Motor neuron (in vitro differentiated cells): ENCODE measurements around the gene DDX56. TPM values are rescaled to one million over a fixed set of nuclear protein-coding genes. Genes with fewer than 3 reads are reported as not detected.
"Not testable (repeated sequence)": the region's sequence is repeated elsewhere in the genome, so short reads cannot be mapped to it uniquely, and the experiment has no call there.

ENCODE experiments used
- ATAC-seq, 8 experiments: fragments of 200-7000 bp; cut with Tn5 transposase; replicated peaks in 6 of 8; 2 replicates each; pipeline ENCODE4 v1.8.0; 2021; ENCODE audit warnings: mild to moderate bottlenecking in 8 of 8, moderate library complexity in 8 of 8
- H3K27ac ChIP-seq, 2 donors: fragments of 250-450 bp; sonication (Bioruptor Pico); 2 replicates each; pipeline ENCODE4 v1.9.0; 2021; ENCODE audit warnings: antibody characterized with exemption in 2 of 2, mild to moderate bottlenecking in 2 of 2, moderate library complexity in 1 of 2
- H3K4me1 ChIP-seq, 2 donors: fragments of 250-450 bp; sonication (Bioruptor Pico); replicated peaks in 1 of 2; 2 replicates each; pipeline ENCODE4 v1.6.1; 2021; ENCODE audit warnings: antibody characterized with exemption in 2 of 2, mild to moderate bottlenecking in 2 of 2, moderate library complexity in 1 of 2
- H3K4me3 ChIP-seq, 5 donors: fragments of 250-450 bp; sonication (Bioruptor Pico); 2 replicates each; pipeline ENCODE4 v1.9.0; 2021; ENCODE audit warnings: antibody characterized with exemption in 5 of 5, mild to moderate bottlenecking in 5 of 5, moderate library complexity in 4 of 5
- WGBS, 10 experiments: fragments of 450-650 bp; shearing (Covaris generic); methylation state at CpG; one replicate each; pipeline ENCODE4 v1.0.0; 2022; 5-methylcytosine and 5-hydroxymethylcytosine counted together
- in situ Hi-C, 9 experiments: fragments of 400-800 bp; cut with MboI; loops; one replicate each; pipeline ENCODE4 v1.15.0; 2021; ENCODE audit warnings: low sequenced_read_pairs in 9 of 9, low pct_unique_long_range_greater_than_20kb in 2 of 9; ENCODE audit not compliant: unreplicated experiment in 9 of 9
- total RNA-seq, 8 experiments: library from RNA; unstranded; fragments of 300-600 nt; gene quantifications; 2 replicates each; pipeline versions ENCODE4 v1.2.3 to v1.2.4, GENCODE V29; 2022

The DDX56 gene
- total RNA-seq, 8 experiments from 2014 or later = 28.8 to 97.6 (median 48.1) TPM

GRCh38 chr7:44608916-44609648, 35.4 kb upstream of the DDX56 start:
- in situ Hi-C loops = no loop called here
- no peak overlapping the region for H3K4me3 ChIP-seq
- H3K27ac ChIP-seq = no peak overlapping the region
- 35 to 97% (median 90%) methylated on average over 1 to 11 of the region's 14 CpGs for WGBS, 10 experiments
- ATAC-seq = no peak
- peaks cover 5 to 11% of the 10 kb centered on the region in 2 donors for H3K4me1 ChIP-seq

GRCh38 chr7:44607141-44608068, 33.7 kb upstream of the DDX56 start:
- Histone ChIP-seq H3K4me1 (peaks cover 5 to 11% of the 10 kb centered on the region in 2 donors), H3K27ac (peak overlapping the region; percentile 70 to 83), H3K4me3 (peak overlapping the region; percentile 89 to 98 (median 96))
- WGBS, 10 experiments = 10 to 98% (median 77%) methylated on average over 3 to 21 of the region's 35 CpGs; no CpG with 5 or more reads in 1 of the 10 experiments
- ATAC-seq = no peak
- in situ Hi-C loops = no loop called here

- WGBS, 10 experiments = 0% methylated on average over 1 to 13 of the region's 93 CpGs; no CpG with 5 or more reads in 5 of the 10 experiments
- Histone ChIP-seq H3K4me3 (peak within 1 kb of the TSS; percentile 89 to 98 (median 96)), H3K27ac (peak within 1 kb of the TSS; percentile 96 to 97), H3K4me1 (peaks cover 5 to 11% of the 10 kb centered on the region in 2 donors)
- peak; percentile 94 to 99 (median 98) for ATAC-seq
- in situ Hi-C loops = no loop called here
These were observed 32.8 kb upstream of the DDX56 start, which contains the start of gene OGDH for GRCh38 chr7:44606341-44607140. Gene OGDH, plus strand, starts transcription at chr7:44606627. Its CDS starts 17,717 bp downstream, at chr7:44624344.

GRCh38 chr7:44604941-44605340, 31.2 kb upstream of the DDX56 start:
- H3K4me1 ChIP-seq = peaks cover 5 to 11% of the 10 kb centered on the region in 2 donors
- WGBS, 10 experiments = 60 to 100% (median 78%) methylated on average over 1 to 2 of the region's 2 CpGs; no CpG with 5 or more reads in 1 of the 10 experiments
- in situ Hi-C loops = no loop called here
- no peak for ATAC-seq
- H3K4me3 ChIP-seq = no peak overlapping the region
- no peak overlapping the region for H3K27ac ChIP-seq

DNA sequence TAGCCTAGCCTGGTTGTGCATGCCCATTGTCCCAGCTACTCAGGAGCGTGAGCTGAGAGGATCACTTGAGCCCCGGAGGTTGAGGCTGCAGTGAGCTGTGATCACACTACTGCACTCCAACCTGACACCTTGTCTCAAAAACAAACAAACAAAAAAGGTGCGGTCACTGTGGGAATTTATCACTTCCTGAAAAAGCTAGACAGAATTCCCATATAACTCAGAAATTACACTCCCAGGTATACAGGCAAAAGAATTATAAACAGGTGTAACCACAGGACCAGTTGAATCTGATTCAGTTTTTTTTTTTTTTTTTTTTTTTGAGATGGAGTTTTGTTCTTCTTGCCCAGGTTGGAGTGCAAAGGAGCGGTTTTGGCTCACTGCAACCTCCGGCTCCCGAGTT, 29.5 kb upstream of the DDX56 start:
- Histone ChIP-seq H3K27ac (no peak overlapping the region), H3K4me1 (peaks cover 5 to 11% of the 10 kb centered on the region in 2 donors), H3K4me3 (no peak overlapping the region)
- no peak for ATAC-seq
- in situ Hi-C loops = no loop called here
- WGBS, 10 experiments = 24 to 83% (median 65%) methylated on average over 1 to 6 of the region's 6 CpGs

DNA sequence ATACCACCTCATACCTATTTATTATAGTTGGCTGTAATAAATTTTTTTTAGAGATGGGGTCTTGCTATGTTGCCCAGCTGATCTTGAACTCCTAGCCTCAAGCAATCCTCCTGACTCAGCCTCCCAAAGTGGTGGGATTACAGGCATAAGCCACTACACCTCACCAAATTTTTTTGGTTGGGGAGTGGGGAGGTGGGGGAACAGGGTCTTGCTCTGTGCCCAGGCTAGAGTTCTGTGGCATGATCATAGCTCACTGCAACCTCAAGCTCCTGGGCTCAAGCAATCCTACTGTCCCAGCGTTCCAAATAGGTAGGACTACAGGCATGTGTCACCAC, 28.8 kb upstream of the DDX56 start:
- Histone ChIP-seq H3K27ac (no peak overlapping the region), H3K4me3 (no peak overlapping the region), H3K4me1 (peaks cover 3 to 6% of the 10 kb centered on the region in 2 donors)
- in situ Hi-C loops = no loop called here
- ATAC-seq = no peak
- 0 to 100% (median 50%) methylated on average over 1 of the region's 1 CpG; no CpG with 5 or more reads in 4 of the 10 experiments for WGBS, 10 experiments

DNA sequence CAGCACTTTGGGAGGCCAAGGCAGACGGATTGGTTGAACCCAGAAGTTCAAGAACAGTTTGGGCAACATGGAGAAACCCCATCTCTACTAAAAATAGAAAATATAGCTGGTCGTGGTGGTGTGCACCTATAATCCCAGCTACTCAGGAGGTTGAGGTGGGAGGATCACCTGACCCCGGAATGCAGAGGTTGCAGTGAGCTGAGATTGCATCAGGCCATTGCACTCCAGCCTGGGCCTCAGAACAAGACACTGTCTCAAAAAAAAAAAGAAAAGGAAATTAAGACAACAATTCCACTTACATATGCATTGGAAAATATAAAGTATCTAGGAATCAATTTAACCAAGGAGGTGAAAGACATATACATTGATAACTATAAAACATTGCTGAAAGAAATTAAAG, 25.5 kb upstream of the DDX56 start:
- H3K4me1 ChIP-seq = no peaks in the 10 kb centered on the region
- H3K27ac ChIP-seq = no peak overlapping the region
- 21 to 90% (median 43%) methylated on average over 1 to 3 of the region's 3 CpGs; no CpG with 5 or more reads in 2 of the 10 experiments for WGBS, 10 experiments
- H3K4me3 ChIP-seq = no peak overlapping the region
- in situ Hi-C loops = loop anchor here in 6 of 9 experiments (25.0 kb wide), 4 partner anchors 163 to 538 kb away; partner anchors contain the start of genes H2AZ2 (in 3 of the 6) and TBRG4 (in 1 of the 6)
- no peak for ATAC-seq

DNA sequence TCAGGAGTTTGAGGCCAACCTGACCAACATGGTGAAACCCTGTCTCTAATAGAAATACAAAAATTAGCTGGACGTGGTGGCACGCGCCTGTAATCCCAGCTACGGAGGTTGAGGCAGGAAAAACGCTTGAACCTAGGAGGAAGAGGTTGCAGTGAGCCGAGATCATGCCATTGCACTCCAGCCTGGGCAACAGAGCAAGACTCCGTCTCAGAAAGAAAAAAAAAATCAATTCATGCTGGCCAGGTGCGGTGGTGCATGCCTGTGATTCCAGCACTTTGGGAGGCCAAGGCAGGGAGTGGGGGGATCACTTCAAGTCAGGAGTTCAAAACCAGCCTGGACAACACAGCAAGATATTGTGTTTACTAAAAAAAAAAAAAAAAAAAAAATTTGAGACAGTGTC, 23.5 kb upstream of the DDX56 start:
- ATAC-seq = not testable (repeated sequence)

DNA sequence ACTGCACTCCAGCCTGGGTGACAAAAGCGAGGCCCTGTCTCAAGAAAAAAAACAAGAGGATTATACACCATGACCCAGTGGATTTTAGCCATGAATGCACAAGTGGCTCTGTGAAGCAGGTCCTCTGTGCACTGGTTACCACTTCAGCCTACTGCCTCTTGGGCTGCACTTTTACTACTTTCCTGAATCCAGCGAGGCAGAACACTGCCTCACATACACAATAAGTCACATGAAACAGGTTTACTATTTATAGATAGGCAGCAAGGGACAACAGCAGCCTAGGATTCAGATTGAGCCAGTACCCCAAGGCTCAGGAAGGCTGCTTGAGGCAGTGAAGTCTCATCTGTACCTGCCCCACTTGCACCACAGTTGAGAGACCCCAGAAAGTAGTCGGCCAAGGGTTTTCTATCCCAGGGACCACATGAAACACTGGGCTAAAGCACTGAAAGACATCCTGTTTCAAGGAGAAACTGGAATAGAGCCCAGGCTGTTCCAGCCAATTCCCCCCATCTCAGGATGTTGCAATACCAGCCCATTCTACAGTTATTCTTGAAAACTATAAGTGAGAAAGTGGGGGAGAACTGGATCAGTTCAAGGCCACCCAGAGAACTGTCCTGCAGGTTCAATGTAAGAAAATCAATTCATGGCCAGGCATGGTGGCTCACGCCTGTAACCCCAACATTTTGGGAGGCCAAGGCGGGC, 22.4 kb upstream of the DDX56 start:
- in situ Hi-C loops = loop anchor here in 6 of 9 experiments (25.0 kb wide), 4 partner anchors 166 to 541 kb away; partner anchors contain the start of genes H2AZ2 (in 3 of the 6) and TBRG4 (in 1 of the 6)
- ATAC-seq = peak in 7 of 8 experiments; percentile 14 to 97 (median 79)
- H3K4me3 ChIP-seq = no peak overlapping the region
- H3K27ac ChIP-seq = no peak overlapping the region
- no peaks in the 10 kb centered on the region for H3K4me1 ChIP-seq
- 20 to 81% (median 60%) methylated on average over 1 to 4 of the region's 5 CpGs; no CpG with 5 or more reads in 2 of the 10 experiments for WGBS, 10 experiments

More for the DNA sequence above, 23.5 kb upstream of the DDX56 start:
- in situ Hi-C loops = loop anchor here in 6 of 9 experiments (25.0 kb wide), 4 partner anchors 165 to 540 kb away; partner anchors contain the start of genes H2AZ2 (in 3 of the 6) and TBRG4 (in 1 of the 6)
- 60 to 100% (median 80%) methylated on average over 1 to 3 of the region's 8 CpGs; no CpG with 5 or more reads in 4 of the 10 experiments for WGBS, 10 experiments
- not testable (repeated sequence) for H3K4me1 ChIP-seq, H3K4me3 ChIP-seq, H3K27ac ChIP-seq

GRCh38 chr7:44590910-44591309, 17.2 kb upstream of the DDX56 start:
- no peak for ATAC-seq
- no peak overlapping the region for H3K27ac ChIP-seq
- 40 to 100% (median 86%) methylated on average over 1 of the region's 1 CpG; no CpG with 5 or more reads in 7 of the 10 experiments for WGBS, 10 experiments
- no peak overlapping the region for H3K4me3 ChIP-seq
- in situ Hi-C loops = loop anchor here in 6 of 9 experiments (25.0 kb wide), 4 partner anchors 171 to 546 kb away; partner anchors contain the start of genes H2AZ2 (in 3 of the 6) and TBRG4 (in 1 of the 6)
- H3K4me1 ChIP-seq = no peaks in the 10 kb centered on the region

DNA sequence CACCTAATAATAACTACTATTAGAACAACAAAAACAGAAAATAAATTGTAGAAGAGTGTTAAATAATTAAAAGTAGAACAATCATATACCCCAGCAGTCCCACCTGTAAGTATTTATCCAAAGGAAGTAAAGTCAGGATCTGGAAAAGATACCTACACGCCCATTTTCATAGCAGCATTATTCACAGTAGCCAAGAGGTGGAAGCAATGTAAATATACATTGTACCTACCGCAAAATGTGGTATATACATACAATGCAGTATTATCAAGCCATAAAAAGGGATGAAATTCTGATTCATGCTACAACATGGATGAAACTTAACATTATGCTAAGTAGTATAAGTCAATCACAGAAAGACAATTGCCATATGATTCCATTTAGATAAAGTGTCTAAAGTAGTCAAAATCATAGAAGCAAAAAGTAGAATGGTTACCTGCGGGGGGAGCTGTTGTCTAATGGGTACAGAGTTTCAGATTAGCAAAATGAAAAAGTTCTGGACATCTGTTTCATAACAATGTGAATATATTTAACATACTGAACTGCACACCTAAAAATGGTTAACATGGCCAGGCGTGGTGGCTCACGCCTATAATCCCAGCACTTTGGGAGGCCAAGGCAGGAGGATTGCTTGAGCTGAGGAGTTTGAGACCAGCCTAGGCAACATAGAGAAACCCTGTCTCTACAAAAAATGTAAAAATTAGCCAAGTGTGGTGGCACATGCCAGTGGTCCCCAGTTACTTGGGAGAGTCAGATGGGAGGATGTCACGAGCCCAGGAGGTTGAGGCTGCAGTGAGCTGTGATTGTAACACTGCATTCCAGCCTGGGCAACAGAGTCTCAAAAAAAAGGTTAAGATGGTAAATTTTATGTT, 14.4 kb upstream of the DDX56 start:
- Histone ChIP-seq H3K27ac (no peak overlapping the region), H3K4me3 (no peak overlapping the region), H3K4me1 (peaks cover under 1 to 1% of the 10 kb centered on the region in 2 donors)
- peak in 4 of 8 experiments; percentile 29 to 97 (median 94) for ATAC-seq
- in situ Hi-C loops = loop anchor here in 6 of 9 experiments (25.0 kb wide), 4 partner anchors 174 to 549 kb away; partner anchors contain the start of genes H2AZ2 (in 3 of the 6) and TBRG4 (in 1 of the 6)
- WGBS, 10 experiments = 4 to 67% (median 27%) methylated on average over 2 to 6 of the region's 6 CpGs
